Measurements from ENCODE around the gene RNU7-1. TPM values are rescaled to one million over a fixed set of nuclear protein-coding genes. Genes with fewer than 3 reads are reported as not detected.

RNU7-1 gene
- total and polyA plus RNA-seq, 10 of the 15 experiments (the other 5 are each of a cell fraction or from before 2014, with no cell fraction given): not detected

GRCh38 chr12:6960593-6961277 is 17.1 kb downstream of the RNU7-1 start (continued):
- TF ChIP-seq SRF (IDR thresholded peaks at IDR 0.05; ENCODE audit: low read depth in 2 of 2, low read length in 2 of 2) (0 out of 4 replicates have a peak, but pooled peaks of 1 of the 2 experiments have one; percentile 21), ETV6 (conservative IDR thresholded peaks at IDR 0.05 in 1 of 2, IDR thresholded peaks at IDR 0.05 in 1 of 2; ENCODE audit: borderline replicate concordance in 1 of 2, low read depth in 1 of 2) (no peak), NFIC (IDR thresholded peaks at IDR 0.05; ENCODE audit: low read depth, low read length) (no peak), SIN3A (IDR thresholded peaks at IDR 0.05; ENCODE audit: low read depth, low read length) (no peak), CBX3 (IDR thresholded peaks at IDR 0.05; ENCODE audit: borderline replicate concordance, low read depth) (no peak), SPI1 (IDR thresholded peaks at IDR 0.05; ENCODE audit: borderline replicate concordance, insufficient read depth, low read depth, low read length) (peak; percentile 84), TAF1 (IDR thresholded peaks at IDR 0.05; ENCODE audit: borderline replicate concordance, low read depth, low read length) (no peak), ZNF274 (IDR thresholded peaks at IDR 0.05; ENCODE audit: insufficient read depth, insufficient read length) (no peak), FOXK2 (IDR thresholded peaks at IDR 0.05) (no peak), BHLHE40 (IDR thresholded peaks at IDR 0.05; ENCODE audit: borderline replicate concordance in 1 of 2, low read depth in 2 of 2, low read length in 1 of 2) (peak; percentile 39 to 46; a peak in 1 of 4 replicates), NFYA (IDR thresholded peaks at IDR 0.05; ENCODE audit: borderline replicate concordance, low read depth, low read length) (no peak), RB1 (IDR thresholded peaks at IDR 0.05; ENCODE audit: borderline replicate concordance) (no peak), SUPT20H (IDR thresholded peaks at IDR 0.05; ENCODE audit: borderline replicate concordance, control insufficient read depth, low read depth, low read length) (no peak), CUX1 (IDR thresholded peaks at IDR 0.05; ENCODE audit: insufficient replicate concordance, low read depth, low read length) (no peak), SMAD1 (IDR thresholded peaks at IDR 0.05; ENCODE audit: low read depth, partially characterized antibody) (no peak), POU2F2 (IDR thresholded peaks at IDR 0.05; ENCODE audit: borderline replicate concordance, low read depth, low read length) (peak; percentile 57; the same call in 2 of the 3 replicates), RELA (IDR thresholded peaks at IDR 0.05; ENCODE audit: borderline replicate concordance, partially characterized antibody) (no peak), MAX (IDR thresholded peaks at IDR 0.05; ENCODE audit: low read depth, low read length) (no peak; the same call in none of the 2 replicates), ZBTB33 (IDR thresholded peaks at IDR 0.05) (no peak), EZH2 (IDR thresholded peaks at IDR 0.05; ENCODE audit: borderline replicate concordance, control insufficient read depth, low read depth, low read length) (no peak)

All from GM12878 (cell line).